Karpas-422 (cell line): Measurements from ENCODE around the gene PRPF19. TPM values are rescaled to one million over a fixed set of nuclear protein-coding genes. Genes with fewer than 3 reads are reported as not detected.
A peak's percentile ranks its signal among the peaks of the same experiment; 100 is the strongest.

ENCODE experiments used
- DNase-seq: peaks from one replicate; pipeline ENCODE4 v3.0.0-alpha.2; 2015
- H2AFZ ChIP-seq: fragments of 200-600 bp; sonication (generic); 2 replicates; pipeline ENCODE4 v1.6.1; 2014; ENCODE audit warnings: antibody characterized with exemption, low read length, mixed read lengths
- H3K27ac ChIP-seq: fragments of 200-600 bp; sonication (generic); 2 replicates; pipeline ENCODE4 v1.5.1; 2014; ENCODE audit warnings: mild to moderate bottlenecking, low read length, moderate library complexity
- H3K27me3 ChIP-seq: fragments of 200-600 bp; sonication (generic); 2 replicates; pipeline ENCODE4 v1.6.1; 2014; ENCODE audit warnings: low read length, mixed read lengths
- H3K36me3 ChIP-seq: fragments of 200-600 bp; sonication (generic); 2 replicates; pipeline ENCODE4 v1.6.1; 2014; ENCODE audit warnings: low read length, mixed read lengths; ENCODE audit not compliant: insufficient read depth
- H3K4me1 ChIP-seq: fragments of 200-600 bp; sonication (generic); 2 replicates; pipeline ENCODE4 v1.6.1; 2014; ENCODE audit warnings: mild to moderate bottlenecking, low read length, mixed read lengths
- H3K4me2 ChIP-seq: fragments of 200-600 bp; sonication (generic); 2 replicates; pipeline ENCODE4 v1.6.1; 2014; ENCODE audit warnings: low read length, low read depth, mild to moderate bottlenecking; ENCODE audit not compliant: poor library complexity, severe bottlenecking
- H3K4me3 ChIP-seq: fragments of 200-600 bp; sonication (generic); 2 replicates; pipeline ENCODE4 v1.5.1; 2014; ENCODE audit warnings: mild to moderate bottlenecking, antibody characterized with exemption, low read length, mixed read lengths
- H3K79me2 ChIP-seq: fragments of 200-600 bp; sonication (generic); 2 replicates; pipeline ENCODE4 v1.6.1; 2014; ENCODE audit warnings: mild to moderate bottlenecking, low read length, mixed read lengths
- H3K9ac ChIP-seq: fragments of 200-600 bp; sonication (generic); 2 replicates; pipeline ENCODE4 v1.6.0; 2014; ENCODE audit warnings: low read length
- H3K9me2 ChIP-seq: fragments of 200-600 bp; sonication (generic), shearing (Covaris generic); replicated peaks from 2 replicates; pipeline ENCODE4 v1.6.0; 2014; ENCODE audit warnings: mild to moderate bottlenecking, low read length, moderate library complexity; ENCODE audit not compliant: insufficient read depth
- H3K9me3 ChIP-seq: fragments of 300-700, 200-600 bp; sonication (generic); 2 replicates; pipeline ENCODE4 v1.6.1; 2014; ENCODE audit warnings: low read length, mixed read lengths
- H4K20me1 ChIP-seq: fragments of 200-600 bp; sonication (generic); 2 replicates; pipeline ENCODE4 v1.6.1; 2014; ENCODE audit warnings: mild to moderate bottlenecking, antibody characterized with exemption, low read length, low read depth; ENCODE audit not compliant: insufficient read depth
- total RNA-seq: library from RNA; depleted of rRNA; stranded (reverse); fragments of >200 nt; shearing (Covaris generic); gene quantifications from 2 replicates; pipeline ENCODE4 v1.2.3, GENCODE V29; 2014; ENCODE audit warnings: low replicate concordance

PRPF19 gene
- total RNA-seq, 1 experiment from 2014 or later, result 109 TPM

DNA sequence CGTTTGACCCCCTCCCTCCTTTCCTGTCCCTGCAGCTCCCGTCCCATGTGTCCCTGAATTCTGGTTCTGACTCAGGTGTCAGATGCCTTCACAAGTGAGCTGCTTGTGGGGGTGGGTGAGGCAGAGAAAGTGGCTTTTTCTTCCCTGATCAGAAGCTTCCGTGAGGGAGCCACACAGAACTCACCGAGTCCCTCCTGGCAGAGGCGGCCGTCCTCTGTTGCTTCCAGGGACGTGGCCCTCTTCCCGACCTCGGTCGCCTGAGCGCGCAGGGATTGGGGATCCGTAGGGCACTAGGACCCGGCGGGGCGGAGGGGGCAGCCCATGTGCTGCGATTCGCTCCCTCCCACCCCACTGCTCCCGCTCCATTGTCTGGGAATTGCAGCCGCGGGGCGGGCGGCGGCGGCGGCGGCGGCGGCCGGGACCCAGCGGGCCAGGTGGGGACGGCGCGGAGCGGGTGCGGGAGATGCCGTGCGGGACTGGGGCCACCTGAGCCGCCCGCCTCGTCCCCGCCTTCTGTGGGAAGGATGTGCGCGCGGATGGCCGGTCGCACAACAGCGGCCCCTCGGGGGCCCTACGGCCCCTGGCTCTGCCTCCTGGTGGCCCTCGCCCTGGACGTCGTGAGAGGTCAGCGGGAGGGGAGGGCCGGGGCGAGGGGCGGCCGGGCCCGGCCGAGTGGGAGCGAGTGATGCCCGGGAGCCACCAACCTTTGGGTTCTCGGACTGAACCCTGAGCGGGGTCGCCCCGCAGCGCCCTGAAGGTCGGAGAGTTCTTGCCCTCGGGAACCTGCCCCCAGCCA, 17.9 kb upstream of the PRPF19 start, which contains the start of gene TMEM132A:
Gene TMEM132A (plus strand): TSS at position 351 of the 796 bp plus-strand sequence. CDS start 174 bp downstream, at position 525.
- no peaks in the 10 kb centered on the region for H3K27me3 ChIP-seq
- H3K9me3 ChIP-seq, result no peaks in the 10 kb centered on the region
- peak within 1 kb of the TSS; percentile 62 for H3K4me2 ChIP-seq
- H2AFZ ChIP-seq, result no peak within 1 kb of the TSS; the same call in 1 of the 2 replicates
- peak within 1 kb of the TSS; percentile 64 for H3K4me3 ChIP-seq
- peaks cover 33% of the 10 kb centered on the region for H3K4me1 ChIP-seq
- no peaks in the 10 kb centered on the region for H4K20me1 ChIP-seq
- no peak for DNase-seq
- no peaks in the 10 kb centered on the region for H3K9me2 ChIP-seq
- H3K9ac ChIP-seq, result peak within 1 kb of the TSS; percentile 62
- no peaks in the 10 kb centered on the region for H3K79me2 ChIP-seq
- H3K36me3 ChIP-seq, result peaks cover 14% of the 10 kb centered on the region
- H3K27ac ChIP-seq, result no peak within 1 kb of the TSS

DNA sequence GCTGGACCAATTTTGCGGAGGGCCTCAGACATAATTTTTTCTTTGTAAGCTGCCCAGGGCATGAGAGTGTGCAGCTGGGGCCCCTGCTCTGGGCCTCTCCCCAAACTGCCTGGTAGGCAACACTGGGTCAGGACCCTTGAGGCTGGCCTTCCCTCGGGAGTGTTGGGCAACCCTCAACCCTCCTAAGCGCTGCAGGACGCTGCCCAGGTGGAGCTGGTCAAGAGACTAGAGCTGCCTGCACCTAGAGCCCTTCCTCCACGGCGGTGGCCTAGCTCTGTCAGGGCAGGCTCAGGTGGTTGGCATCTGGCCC, 17.4 kb upstream of the PRPF19 start:
- Histone ChIP-seq H3K4me1 (peaks cover 38% of the 10 kb centered on the region), H3K36me3 (peaks cover 14% of the 10 kb centered on the region), H3K4me3 (peak overlapping the region; percentile 64), H3K27ac (no peak overlapping the region), H4K20me1 (no peaks in the 10 kb centered on the region), H3K9ac (peak overlapping the region; percentile 62), H2AFZ (no peak overlapping the region), H3K9me3 (no peaks in the 10 kb centered on the region), H3K9me2 (no peaks in the 10 kb centered on the region), H3K4me2 (peak overlapping the region; percentile 62), H3K27me3 (no peaks in the 10 kb centered on the region), H3K79me2 (peaks cover 2% of the 10 kb centered on the region)
- DNase-seq, result no peak

DNA sequence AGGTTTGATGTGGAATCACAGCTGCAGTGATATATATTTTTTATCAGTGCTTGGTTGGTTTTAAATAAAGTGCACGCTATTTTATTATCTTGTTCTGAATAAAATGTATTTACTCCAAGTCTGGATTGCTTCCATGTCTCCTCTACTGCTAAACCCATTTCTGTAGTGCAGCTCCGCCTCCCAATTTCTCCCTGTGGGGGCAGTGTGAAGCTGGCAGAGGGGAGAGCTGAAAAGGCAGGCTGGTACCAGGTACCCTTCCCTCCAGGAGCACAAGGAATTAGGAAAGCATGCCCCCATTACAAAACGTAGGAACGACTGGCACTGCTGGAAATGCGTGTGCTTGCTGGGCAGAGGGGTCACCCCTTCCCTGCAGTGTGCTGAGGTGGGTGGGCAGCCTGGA, 16.9 kb upstream of the PRPF19 start:
- peaks cover 43% of the 10 kb centered on the region for H3K4me1 ChIP-seq
- H3K4me2 ChIP-seq, result no peak overlapping the region
- DNase-seq, result no peak
- peaks cover 5% of the 10 kb centered on the region for H3K79me2 ChIP-seq
- no peaks in the 10 kb centered on the region for H4K20me1 ChIP-seq
- H3K4me3 ChIP-seq, result no peak overlapping the region
- H3K27ac ChIP-seq, result no peak overlapping the region
- H2AFZ ChIP-seq, result no peak overlapping the region
- no peaks in the 10 kb centered on the region for H3K9me3 ChIP-seq
- peaks cover 14% of the 10 kb centered on the region for H3K36me3 ChIP-seq
- no peaks in the 10 kb centered on the region for H3K27me3 ChIP-seq
- H3K9me2 ChIP-seq, result no peaks in the 10 kb centered on the region
- H3K9ac ChIP-seq, result no peak overlapping the region

DNA sequence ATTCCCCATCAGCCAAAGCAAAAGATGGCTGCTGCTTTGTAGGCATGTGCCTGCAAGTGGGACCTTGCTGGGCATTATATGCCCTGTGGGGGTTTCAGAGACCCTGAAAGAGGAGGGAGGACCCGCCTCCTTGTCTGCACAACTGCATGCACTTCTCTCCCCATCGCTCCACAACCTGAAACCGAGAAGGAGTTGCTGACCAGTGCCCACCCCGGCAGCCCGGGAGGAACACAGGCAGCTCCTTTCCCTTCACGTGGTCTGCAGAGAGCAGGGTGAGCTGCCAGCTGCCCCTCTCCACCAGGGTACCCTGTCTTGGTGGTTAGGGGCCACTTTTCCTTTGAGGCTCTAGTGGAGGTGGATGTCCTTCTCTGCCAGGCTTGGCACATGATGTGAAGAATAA, 16.5 kb upstream of the PRPF19 start:
- Histone ChIP-seq H3K9me3 (no peaks in the 10 kb centered on the region), H3K79me2 (peaks cover 9% of the 10 kb centered on the region), H2AFZ (no peak overlapping the region), H3K36me3 (peaks cover 14% of the 10 kb centered on the region), H3K4me3 (no peak overlapping the region), H3K27me3 (no peaks in the 10 kb centered on the region), H4K20me1 (no peaks in the 10 kb centered on the region), H3K9me2 (no peaks in the 10 kb centered on the region), H3K4me2 (no peak overlapping the region), H3K9ac (no peak overlapping the region), H3K27ac (no peak overlapping the region), H3K4me1 (peaks cover 47% of the 10 kb centered on the region)
- no peak for DNase-seq

DNA sequence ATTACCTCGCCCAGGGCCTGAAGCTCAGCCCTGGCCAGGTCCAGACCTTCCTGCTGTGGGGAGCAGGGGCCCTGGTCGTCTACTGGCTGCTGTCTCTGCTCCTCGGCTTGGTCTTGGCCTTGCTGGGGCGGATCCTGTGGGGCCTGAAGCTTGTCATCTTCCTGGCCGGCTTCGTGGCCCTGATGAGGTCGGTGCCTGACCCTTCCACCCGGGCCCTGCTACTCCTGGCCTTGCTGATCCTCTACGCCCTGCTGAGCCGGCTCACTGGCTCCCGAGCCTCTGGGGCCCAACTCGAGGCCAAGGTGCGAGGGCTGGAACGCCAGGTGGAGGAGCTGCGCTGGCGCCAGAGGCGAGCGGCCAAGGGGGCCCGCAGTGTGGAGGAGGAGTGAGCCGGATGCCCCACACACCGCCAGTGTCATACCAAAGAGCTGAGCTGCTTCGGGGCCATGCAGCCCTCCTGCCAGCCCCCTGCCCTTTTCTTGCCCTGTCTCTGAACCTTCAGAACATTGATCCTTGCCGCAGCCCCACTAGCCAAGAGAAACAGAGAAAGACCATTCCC, 15.5 kb upstream of the PRPF19 start:
- H2AFZ ChIP-seq, result no peak overlapping the region
- no peak overlapping the region for H3K4me2 ChIP-seq
- no peak for DNase-seq
- peaks cover 20% of the 10 kb centered on the region for H3K79me2 ChIP-seq
- peaks cover 14% of the 10 kb centered on the region for H3K36me3 ChIP-seq
- no peaks in the 10 kb centered on the region for H3K27me3 ChIP-seq
- H3K9me3 ChIP-seq, result no peaks in the 10 kb centered on the region
- no peak overlapping the region for H3K27ac ChIP-seq
- peaks cover 55% of the 10 kb centered on the region for H3K4me1 ChIP-seq
- no peaks in the 10 kb centered on the region for H4K20me1 ChIP-seq
- H3K9ac ChIP-seq, result no peak overlapping the region
- H3K4me3 ChIP-seq, result no peak overlapping the region
- no peaks in the 10 kb centered on the region for H3K9me2 ChIP-seq

DNA sequence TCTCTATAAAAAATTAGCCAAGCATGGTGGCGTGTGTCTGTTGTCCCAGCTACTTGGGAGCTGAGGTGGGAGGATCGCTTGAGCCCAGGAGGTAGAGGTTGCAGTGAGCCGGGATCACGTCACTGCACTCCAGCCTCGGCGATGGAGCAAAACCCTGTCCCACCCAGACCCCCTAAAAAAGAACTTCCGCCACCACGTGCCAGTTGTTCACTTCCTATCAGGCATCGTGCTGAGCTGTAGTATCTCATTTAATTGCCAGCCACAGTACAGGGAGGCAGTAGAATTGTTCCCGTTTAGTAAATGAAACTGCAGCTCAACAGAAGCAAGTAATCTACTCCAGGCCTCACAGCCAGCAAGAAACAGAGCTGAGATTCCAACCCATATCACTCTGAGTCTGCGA, 14.9 kb upstream of the PRPF19 start:
- H3K4me1 ChIP-seq, result peaks cover 61% of the 10 kb centered on the region
- H3K9ac ChIP-seq, result no peak overlapping the region
- H3K4me2 ChIP-seq, result no peak overlapping the region
- no peak for DNase-seq
- H3K27me3 ChIP-seq, result no peaks in the 10 kb centered on the region
- H3K27ac ChIP-seq, result no peak overlapping the region
- H2AFZ ChIP-seq, result no peak overlapping the region
- peaks cover 26% of the 10 kb centered on the region for H3K79me2 ChIP-seq
- H3K9me3 ChIP-seq, result no peaks in the 10 kb centered on the region
- no peaks in the 10 kb centered on the region for H4K20me1 ChIP-seq
- peaks cover 14% of the 10 kb centered on the region for H3K36me3 ChIP-seq
- no peaks in the 10 kb centered on the region for H3K9me2 ChIP-seq
- H3K4me3 ChIP-seq, result no peak overlapping the region

DNA sequence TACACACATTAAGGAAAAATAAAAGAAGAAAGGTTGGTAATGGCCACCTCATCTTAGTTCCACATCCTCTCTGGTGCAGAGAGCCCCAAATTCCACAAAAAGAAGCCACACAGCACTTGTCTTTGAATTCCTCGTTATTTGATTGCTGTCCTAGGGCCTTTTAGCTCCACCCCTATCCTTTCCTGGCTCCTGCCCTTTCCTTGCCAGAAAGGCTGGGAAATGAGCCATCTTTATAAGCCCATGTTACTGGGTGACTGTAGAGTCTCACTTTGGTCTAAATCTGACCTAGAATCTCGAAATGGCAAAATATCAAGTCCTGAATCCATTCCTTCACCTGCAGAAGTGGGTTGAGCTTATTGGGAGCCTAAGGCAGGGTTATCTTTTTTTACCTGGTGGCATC, 13.6 kb upstream of the PRPF19 start:
- Histone ChIP-seq H3K9ac (no peak overlapping the region), H3K9me3 (no peaks in the 10 kb centered on the region), H3K9me2 (no peaks in the 10 kb centered on the region), H4K20me1 (no peaks in the 10 kb centered on the region), H3K36me3 (peaks cover 14% of the 10 kb centered on the region), H3K4me3 (peak overlapping the region; percentile 4; the same call in 1 of the 2 replicates), H3K4me2 (no peak overlapping the region), H2AFZ (no peak overlapping the region), H3K4me1 (peaks cover 62% of the 10 kb centered on the region), H3K27me3 (no peaks in the 10 kb centered on the region), H3K79me2 (peaks cover 39% of the 10 kb centered on the region), H3K27ac (peak overlapping the region; percentile 76)
- DNase-seq, result no peak

DNA sequence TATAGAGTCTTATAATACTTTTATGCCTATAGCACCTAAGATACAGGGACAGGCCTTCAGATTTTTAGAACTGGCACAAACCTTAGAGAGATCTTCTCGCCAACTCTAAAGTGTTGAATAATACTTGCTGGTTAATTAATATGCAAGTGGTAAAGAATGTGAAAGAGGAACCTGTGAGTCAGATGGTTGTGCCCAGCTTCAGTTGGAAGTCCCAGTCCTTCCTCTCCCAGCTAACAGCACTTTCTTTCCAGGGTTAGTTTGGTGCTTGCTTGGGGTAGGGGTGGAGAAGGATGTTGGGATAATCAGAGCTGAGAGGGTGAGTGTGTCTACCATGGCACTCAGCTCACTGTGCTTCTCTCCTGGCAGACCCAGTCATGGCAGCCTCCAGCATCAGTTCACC, 12.9 kb upstream of the PRPF19 start:
- peaks cover 61% of the 10 kb centered on the region for H3K4me1 ChIP-seq
- peak; percentile 66 for DNase-seq
- H2AFZ ChIP-seq, result no peak overlapping the region
- peak overlapping the region; percentile 4; the same call in 1 of the 2 replicates for H3K4me3 ChIP-seq
- no peaks in the 10 kb centered on the region for H4K20me1 ChIP-seq
- no peaks in the 10 kb centered on the region for H3K9me3 ChIP-seq
- no peaks in the 10 kb centered on the region for H3K9me2 ChIP-seq
- peaks cover 14% of the 10 kb centered on the region for H3K36me3 ChIP-seq
- peaks cover 45% of the 10 kb centered on the region for H3K79me2 ChIP-seq
- peak overlapping the region; percentile 52 for H3K4me2 ChIP-seq
- no peaks in the 10 kb centered on the region for H3K27me3 ChIP-seq
- H3K9ac ChIP-seq, result peak overlapping the region; percentile 49
- peak overlapping the region; percentile 76 for H3K27ac ChIP-seq
